NOMO-1 treated with dmso at 0.1 percent for 144 hours (cell line): ENCODE measurements around the gene NAALAD2.
"Not testable (repeated sequence)": the region's sequence is repeated elsewhere in the genome, so short reads cannot be mapped to it uniquely, and the experiment has no call there.

ENCODE experiments used
- DNase-seq: peaks from one replicate; lab custom pipeline; 2025; ENCODE audit not compliant: unreplicated experiment; lab: John Stamatoyannopoulos, UW

The NAALAD2 gene

DNA sequence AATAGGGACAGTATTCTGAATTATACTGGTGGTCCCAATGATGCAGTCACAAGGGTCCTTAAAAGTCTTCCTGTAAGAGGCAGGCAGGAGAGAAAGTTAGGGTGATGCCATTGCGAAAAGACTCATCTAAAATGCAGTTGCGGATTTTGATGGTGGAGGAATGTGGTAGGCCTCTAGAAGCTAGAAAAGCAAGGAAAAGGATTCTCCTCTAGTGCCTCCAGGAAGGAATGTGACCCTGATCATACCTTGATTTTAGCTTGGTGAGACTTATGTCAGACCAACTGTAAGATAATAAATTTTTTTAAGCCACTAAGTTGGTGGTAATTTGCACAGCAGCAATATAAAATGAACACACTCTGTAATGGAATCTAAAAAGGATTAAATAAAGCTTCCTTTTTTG lies 54.5 kb downstream of the NAALAD2 start:
- no peak for DNase-seq

DNA sequence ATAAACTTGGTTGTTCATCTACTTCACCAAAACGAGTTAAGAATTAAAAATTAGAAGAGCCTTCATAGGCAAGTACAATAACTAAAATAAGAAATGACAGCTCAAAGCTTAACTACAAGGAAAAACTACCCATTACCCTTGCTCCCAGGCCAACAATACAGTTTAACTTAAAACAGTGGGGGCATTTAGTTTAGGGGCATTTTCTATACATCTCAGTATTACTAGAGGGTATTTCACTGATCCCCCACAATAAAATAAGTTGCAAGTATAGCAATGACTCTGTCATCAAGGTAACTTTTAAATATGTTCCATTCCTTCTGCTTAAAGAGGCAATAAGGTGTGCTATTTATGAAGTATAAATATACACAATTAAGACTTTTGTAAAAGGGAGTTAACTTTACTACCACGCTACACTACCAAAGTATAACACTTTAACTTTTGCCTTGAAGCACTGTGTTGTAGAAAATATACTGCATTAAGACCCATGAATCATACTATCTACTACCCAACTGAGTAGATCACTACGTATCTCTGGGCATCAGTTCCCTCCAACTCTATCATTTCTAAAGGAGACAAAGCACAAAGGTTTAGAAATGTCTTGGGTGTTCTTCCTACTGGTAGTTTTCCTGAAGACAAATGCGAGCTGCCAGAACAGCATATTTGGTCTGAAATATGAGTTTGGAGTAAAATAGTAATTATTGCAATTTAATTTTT lies 58.6 kb downstream of the NAALAD2 start:
- DNase-seq = no peak

DNA sequence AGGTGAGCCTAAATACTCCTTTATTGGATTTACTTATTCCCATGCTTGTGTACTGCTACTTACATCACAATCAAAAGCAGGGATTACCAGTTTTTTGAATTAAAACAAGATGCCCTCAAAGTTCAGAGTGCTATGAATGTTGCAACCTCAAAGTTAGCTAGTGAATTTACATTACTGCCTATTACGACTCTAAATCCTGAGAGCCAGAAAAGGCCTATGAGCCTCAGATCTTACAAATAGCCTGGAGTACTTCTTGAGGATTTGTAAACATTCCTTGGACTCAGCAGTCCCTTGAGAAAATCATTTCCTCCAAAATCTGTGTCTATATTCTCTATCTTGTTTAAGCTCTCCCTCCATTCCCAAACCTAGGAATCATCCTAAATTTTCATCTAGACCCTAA lies 62.9 kb downstream of the NAALAD2 start:
- no peak for DNase-seq

DNA sequence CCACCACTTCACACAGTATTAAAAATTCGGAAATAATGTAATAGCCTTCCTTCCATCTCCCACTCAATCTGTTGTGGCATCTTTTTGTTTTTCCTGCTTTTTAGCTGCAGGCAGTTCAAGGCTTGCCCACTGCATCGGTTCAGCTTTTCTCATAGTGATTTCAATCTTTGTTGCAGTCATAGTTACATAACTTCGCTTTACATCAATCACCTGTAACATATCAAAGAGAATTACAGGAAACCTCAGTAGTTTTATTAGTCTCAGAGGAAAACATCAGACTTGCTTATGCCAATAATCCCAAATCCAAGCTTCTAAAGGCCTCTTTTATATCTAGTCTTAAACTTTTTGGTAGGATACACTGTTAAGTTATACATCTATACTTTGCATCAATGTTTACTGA lies 67.9 kb downstream of the NAALAD2 start:
- DNase-seq = no peak

DNA sequence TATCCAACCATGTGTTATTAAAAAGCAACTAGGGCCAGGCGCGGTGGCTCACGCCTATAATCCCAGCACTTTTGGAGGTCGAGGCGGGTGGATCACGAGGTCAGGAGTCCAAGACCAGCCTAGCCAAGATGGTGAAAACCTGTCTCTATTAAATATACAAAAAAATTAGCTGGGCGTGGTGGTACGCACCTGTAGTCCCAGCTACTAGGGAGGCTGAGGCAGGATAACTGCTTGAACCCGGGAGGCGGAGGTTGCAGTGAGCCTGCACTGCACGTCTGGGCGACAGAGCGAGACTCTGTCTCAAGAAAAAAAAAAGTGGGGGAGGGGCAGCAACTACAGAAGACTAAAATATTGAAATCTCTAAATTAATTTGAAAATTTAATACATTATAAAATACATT lies 69.9 kb downstream of the NAALAD2 start:
- DNase-seq = no peak

DNA sequence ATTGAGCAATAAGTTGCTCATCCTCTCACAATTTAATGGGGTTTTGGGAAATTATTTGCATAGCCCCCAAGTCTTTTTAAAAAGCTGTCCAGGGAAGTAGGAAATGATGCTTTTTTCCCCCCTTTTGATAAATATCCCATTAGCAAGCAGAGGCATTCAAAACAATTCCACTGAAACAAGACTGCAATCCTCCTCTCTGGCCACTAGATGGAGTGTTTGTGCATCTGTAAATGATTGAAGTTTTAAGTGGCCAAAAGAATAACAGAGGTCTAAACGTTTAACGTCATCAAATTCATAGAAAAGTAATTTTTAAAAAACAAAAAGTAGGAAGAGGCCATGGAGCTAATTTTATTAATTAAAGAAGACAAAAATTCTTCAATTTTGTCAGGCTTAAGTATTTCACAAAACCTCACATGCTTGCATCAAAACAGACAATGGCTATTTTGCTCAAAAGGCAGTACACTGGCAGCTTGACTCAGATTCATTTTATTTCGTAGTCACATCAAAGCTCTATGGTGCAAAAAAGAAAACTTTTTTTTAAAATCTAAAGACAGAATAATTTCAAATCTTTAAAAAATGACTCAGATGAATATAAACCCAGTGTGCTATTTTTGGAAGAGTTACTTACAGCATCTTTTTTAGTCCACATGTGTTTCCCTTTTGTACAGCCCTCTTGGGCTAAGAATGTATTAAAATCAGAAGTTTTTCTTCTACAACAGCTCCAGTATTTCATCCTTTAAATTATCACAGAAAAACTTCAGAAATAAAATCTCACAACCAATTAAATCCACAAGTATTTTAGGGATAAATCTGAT lies 70.6 kb downstream of the NAALAD2 start:
- peak; percentile 22 for DNase-seq

DNA sequence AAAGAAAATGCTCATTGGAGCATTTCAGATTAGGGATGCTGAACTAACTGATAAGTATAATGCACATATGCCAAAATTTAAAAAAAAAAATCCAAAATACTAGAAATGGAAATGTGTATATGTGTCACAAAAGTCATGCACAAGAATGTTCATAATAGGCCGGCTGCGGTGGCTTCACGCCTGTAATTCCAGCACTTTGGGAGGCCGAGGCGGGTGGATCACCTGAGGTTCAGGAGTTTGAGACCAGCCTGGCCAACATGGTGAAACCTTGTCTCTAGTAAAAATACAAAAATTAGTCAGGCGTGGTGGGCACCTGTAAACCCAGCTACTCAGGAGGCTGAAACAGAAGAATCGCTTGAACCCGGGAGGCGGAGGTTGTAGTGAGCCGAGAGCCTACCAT lies 73.5 kb downstream of the NAALAD2 start:
- DNase-seq = not testable (repeated sequence)

DNA sequence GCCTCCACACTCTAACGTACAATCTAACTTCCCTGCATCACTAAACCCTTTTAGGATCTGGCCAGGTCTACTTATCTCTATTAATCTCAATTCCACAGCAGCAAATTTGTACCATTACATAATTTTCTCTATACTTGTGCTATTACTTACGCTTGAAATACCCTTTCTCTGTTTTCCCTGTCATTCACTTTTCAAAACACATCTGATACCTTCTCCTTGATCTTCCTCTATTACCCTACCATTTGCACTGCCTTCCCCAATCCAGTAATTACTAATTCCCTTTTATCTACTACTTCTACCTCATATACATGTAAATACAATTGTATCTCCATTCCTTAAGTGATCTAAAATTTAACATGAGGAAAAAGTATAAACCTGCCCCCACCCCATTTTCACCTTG lies 74.4 kb downstream of the NAALAD2 start:
- no peak for DNase-seq

DNA sequence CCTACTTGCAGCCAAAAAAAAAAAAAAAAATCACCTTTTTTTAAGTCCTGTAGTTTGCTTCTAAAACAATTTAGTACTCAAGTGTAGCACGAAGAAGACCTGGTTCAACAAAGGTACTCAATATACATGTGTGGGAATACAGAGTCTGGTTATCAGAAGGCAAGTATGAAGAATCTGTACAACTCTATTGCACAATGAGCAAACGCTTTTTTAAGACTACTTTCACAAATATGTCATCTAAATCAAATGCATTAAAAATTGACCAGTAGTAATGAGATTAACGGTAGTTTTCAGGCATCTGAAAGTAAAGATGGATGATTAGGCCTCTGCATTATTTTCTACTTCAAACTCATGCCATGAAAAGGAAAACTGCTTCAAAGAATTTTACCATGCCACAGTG lies 78.9 kb downstream of the NAALAD2 start:
- DNase-seq = no peak

DNA sequence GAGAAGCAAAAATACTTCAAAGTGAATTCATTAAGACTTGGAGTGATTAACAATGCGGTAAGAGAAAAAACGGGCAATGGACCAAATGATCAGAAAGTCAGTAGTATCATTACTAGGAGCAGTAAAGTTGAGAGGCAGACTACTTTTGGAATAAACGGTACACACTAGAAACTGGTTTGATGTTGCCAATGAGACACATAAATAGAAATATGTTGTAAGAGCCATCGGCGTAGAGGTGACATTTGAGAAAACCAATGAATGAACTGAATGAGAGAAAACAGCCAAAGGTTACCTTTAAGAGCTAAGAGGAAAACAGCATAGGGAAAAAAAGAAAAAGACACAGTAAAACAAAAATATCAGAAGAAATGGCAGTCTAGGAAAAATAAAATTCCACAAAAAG lies 82.1 kb downstream of the NAALAD2 start:
- DNase-seq = no peak

DNA sequence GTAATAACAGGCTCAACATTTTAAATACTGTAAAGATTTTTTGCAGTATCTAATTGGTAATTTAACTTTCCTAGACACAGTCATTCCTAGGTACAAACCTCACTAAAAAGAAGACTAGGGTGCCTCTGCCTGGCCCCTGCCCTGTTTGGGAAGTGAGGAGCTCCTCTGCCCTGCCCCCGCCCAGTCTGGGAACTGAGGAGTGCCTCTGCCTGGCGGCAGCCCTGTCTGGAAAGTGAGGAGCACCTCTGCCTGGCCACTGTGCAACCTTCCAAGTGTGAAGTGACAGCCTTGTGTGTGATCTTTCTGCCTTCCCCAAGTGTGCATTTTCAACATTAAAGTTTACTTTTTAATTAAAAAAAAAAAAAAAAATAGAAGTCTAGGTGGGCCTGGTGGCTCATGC lies 84.1 kb downstream of the NAALAD2 start:
- DNase-seq = no peak

DNA sequence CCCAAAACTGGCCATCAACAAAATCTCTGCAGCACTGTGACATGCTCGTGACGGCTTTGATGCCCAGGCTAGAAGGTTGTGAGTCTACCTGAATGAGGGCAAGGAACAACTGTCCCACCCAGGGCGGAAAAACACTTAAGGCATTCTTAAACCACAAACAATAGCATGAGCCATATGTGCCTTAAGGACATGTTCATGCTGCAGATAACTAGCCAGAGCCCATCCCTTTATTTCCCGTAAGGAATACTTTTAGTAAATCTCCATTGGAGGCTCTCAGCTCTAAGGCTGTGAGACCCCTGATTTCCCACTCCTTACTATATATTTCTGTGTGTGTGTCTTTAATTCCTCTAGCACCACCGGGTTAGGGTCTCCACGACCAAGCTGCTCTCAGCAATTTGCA lies 85.0 kb downstream of the NAALAD2 start:
- DNase-seq = no peak

DNA sequence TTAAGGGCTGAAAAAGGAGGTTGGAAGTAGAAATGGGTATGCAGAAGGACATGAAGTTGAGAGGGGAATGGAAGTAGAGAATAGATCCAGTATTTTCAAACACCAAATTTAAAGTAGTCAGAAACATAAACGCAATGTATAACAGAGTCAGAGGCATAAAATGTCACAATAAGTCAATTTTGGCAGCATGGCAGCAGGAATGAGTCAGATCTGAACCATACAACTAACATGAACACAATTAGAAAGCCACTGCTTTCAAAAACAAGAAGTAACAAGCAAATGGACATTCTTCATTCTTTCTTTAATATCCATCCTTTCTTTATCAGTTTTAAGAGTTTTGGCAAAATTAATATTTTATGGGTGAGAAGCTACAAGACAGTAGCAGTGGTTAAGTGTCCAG lies 85.9 kb downstream of the NAALAD2 start:
- no peak for DNase-seq

DNA sequence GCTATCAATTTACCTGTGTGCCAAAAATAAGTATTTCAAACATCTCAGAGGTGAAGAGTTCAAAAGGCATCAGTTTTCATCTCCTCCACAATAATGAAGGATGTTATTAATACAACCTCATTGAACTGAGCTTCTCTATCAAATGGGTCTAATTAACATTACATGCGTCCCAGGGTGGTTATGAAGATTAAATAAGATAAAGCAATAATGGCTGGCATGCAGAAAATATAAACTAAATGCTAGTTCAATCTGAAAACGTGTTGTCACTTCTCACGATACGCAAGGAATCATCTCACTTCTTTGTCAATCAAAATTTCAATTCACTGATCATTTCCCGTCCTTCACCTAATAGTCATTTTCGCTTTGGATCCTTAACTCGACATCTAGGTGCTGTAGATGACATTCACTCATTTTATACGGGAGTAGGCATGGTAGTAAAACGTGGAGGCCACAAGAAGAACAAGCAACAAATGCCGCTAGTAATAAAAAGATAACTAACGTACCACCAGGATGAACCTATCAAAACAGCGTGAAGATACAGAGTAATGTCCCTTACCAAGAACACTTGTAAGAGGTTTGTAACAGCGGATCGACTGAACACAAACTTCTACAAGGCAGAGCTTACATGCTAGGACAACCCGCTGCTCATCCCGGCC lies 87.5 kb downstream of the NAALAD2 start:
- no peak for DNase-seq

DNA sequence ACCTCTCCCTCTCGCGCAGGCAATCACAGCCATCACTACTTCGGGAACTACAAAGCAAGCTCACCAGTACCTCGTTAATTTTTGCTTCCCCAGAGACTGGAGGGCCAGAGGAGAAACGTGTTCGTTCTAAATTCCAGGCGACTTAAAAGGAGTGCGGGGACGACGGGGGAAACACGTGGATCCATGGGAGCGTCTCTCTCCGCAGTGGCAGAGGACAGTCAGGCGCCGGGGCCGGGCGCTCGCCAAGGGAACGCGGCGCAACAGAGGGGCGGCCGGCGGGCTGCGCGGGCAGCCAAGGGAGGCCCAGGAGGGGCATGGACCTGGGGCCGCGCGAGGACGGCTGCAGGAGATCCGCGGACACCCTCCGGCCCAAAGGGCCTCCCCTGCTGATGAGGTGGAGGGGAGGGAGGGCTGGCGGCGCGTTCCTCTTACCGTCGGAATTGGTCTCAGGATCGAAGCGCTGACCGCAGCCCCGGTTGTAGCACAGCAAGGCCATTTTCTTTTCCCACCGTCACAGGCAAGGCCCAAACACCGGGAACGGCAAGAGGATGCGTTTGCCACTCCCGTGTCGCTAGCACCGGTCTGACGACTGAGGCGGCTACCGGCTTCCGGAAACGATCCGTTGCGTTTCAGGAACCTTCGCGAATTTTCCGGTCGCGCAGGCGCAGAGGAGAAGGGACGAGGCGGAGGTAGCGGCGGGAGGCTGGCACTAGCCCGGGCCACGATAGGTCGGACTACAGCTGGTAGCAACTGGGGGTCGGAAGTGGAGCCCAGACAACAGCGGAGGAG lies 88.2 kb downstream of the NAALAD2 start, which contains the start of gene CHORDC1:
Gene CHORDC1 (minus strand): TSS at position 591 of the 789 bp plus-strand sequence. CDS start 95 bp downstream, at position 496.
- DNase-seq = peak; percentile 81

DNA sequence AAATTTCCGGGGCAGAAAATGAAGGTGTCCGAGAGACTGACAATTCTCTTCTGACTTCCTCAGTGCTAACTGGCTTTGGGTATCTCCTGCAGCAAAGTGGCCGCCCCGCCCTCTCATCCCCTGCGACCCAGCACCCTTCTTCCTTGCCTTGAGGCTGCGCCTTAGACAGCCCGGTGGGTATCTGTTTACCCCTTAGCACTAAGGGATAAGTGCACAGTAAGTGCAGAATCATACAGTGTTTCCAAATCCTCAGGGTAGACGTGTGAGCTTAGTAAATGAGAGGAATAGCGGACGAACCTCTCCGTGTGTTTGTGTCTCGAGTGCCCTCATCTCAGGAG lies 88.8 kb downstream of the NAALAD2 start:
- no peak for DNase-seq

DNA sequence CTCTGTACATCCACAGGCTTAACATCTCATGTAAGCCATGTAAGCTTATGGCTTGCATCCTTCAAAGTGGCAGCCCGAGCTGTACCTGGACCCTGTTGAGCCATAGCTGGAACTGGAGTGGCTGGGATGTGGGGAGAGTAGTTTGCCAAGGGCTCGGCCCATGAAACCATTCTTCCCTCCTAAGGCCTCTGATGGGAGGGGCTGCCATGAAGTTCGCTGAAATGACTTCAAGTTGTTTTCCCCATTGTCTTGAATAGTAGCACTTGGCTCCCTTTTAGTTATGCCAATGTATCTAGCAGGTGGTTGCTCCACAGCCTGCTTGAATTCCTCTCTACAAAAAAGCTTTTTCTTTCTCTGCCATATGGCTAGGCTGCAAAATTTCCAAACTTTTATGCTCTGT lies 93.6 kb downstream of the NAALAD2 start:
- no peak for DNase-seq

DNA sequence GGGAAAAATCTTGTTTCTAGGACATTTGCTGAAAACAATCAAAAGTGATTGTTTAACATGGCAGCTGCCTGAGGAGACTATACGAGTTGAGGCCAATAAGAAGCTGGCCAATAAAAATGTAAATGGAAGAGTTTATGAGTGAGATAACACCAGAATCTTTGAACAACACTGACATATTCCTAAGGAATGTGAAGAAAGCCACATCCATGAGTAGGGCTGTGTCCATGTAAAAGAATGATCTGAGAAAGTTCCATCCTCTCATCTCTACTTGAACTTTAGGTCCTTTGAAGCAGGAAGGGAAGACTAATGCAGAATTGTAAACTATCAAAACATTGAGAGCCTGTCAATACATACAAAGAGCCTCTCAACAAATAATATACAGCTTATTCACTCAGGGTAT lies 95.3 kb downstream of the NAALAD2 start:
- DNase-seq = no peak

DNA sequence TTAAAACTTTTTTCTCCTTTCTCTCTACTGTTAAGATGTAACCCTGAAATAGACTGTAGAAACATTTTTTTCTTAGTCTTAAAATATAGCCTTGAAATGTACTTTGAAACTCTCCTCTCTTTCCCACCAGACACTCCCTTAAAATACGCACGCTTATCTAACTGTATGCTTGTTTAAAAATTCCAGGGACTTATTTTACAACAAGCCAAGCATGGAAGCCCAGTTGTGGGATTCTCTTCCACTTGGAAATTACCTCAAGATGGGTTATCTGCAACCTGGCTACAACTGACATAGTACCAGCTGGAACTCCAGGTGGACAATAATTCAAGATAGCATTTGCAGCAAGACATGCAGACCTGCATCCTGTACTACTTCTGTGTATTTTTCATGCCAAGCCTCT lies 100.5 kb downstream of the NAALAD2 start:
- no peak for DNase-seq

DNA sequence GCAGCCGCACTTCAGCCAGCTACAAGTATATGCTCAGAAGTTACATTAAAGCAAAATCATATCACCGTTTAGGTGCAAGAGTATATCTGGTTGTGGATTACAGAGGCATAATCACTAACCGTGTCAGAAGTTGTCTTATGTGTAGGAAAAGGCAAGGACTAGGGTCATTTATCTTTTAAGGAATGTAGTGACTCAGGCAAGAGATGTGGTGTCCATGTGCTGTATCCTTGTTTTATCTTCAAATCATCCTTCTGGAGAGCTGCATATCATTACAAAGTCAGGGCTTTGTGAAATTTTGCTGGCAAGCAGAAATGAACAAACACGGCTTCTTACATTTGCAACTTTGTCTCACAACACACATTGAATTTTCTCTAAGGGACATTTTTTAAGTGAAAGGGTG lies 101.1 kb downstream of the NAALAD2 start:
- no peak for DNase-seq

DNA sequence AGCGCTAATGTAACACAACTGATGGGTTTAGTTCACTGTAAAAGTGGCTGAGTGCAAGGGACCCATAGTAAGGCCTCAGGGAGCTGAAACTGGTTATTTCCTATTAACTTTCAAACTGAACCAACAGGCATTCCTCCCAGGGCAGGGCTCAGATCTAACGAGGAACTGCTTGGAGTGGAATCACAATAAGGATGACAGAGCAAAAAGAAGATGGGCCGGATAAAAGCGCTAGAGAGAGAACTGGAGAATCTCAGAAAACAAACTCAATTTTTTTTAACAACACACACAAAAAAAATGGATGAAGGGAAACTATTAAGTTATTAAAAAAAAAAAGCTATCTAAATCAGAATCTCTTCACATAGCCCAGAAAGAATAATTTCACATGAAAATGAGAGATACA lies 102.5 kb downstream of the NAALAD2 start:
- DNase-seq = no peak
